Peyer's patch (tissue), 4 donors: ENCODE results near the gene NFASC.

ENCODE experiments used
- POLR2A ChIP-seq, 2 donors: fragments of 450-650 bp; IDR thresholded peaks; one replicate each; pipeline ENCODE4 v1.5.1; 2017; ENCODE audit warnings: antibody characterized with exemption in 2 of 2, mild to moderate bottlenecking in 2 of 2, moderate library complexity in 2 of 2
- TF ChIP-seq, protein P1 (sequence below), 6 experiments: fragments of 450-650 bp in 4 of 6; fragments of 200-600 bp in 2 of 6; sonication (generic) in 1 of 6; IDR thresholded peaks; one replicate each; pipeline ENCODE4 v1.5.1; 2017 to 2019; ENCODE audit warnings: antibody characterized with exemption in 6 of 6, mild to moderate bottlenecking in 3 of 6, moderate library complexity in 1 of 6

DNA sequence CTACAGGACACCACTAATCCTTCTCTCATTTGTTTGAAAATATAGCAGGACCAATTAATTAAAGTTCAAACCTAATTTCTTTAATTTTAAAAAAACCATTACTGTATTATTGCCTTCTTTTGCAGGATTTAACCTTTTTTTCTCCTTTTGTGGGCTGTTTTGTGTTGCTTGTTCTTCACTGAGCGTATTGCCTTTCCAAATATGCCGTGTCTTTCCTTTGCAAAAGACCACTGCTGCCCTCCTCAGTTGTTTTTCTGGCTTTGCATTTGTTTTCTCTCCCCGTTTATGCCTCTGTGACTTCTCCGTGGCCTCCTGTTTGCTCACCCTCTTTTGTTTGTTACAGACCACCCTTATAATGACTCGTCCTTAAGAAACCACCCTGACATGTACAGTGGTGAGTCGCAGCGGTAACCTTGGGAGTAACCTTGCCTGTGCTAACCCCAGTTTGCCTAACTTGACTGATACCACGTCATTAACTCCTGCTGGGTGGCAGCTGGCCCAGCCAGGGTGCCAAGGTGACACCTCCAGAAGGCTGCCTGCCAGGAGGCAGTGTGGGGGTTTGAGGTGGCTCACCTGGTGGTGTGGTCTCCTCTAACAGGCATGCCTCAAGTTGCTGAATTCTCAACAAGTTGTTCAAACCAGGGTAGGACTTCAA lies 91.2 kb downstream of the NFASC start:
- TF ChIP-seq POLR2A (IDR thresholded peaks at IDR 0.05): no peak
- TF ChIP-seq, protein P1, sequence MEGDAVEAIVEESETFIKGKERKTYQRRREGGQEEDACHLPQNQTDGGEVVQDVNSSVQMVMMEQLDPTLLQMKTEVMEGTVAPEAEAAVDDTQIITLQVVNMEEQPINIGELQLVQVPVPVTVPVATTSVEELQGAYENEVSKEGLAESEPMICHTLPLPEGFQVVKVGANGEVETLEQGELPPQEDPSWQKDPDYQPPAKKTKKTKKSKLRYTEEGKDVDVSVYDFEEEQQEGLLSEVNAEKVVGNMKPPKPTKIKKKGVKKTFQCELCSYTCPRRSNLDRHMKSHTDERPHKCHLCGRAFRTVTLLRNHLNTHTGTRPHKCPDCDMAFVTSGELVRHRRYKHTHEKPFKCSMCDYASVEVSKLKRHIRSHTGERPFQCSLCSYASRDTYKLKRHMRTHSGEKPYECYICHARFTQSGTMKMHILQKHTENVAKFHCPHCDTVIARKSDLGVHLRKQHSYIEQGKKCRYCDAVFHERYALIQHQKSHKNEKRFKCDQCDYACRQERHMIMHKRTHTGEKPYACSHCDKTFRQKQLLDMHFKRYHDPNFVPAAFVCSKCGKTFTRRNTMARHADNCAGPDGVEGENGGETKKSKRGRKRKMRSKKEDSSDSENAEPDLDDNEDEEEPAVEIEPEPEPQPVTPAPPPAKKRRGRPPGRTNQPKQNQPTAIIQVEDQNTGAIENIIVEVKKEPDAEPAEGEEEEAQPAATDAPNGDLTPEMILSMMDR (IDR thresholded peaks at IDR 0.05): no peak
